SU-DHL-6 (cell line): ENCODE data around the gene CPSF6.
"Not testable (repeated sequence)": the region's sequence is repeated elsewhere in the genome, so short reads cannot be mapped to it uniquely, and the experiment has no call there.

Experiments used
- H2AFZ ChIP-seq: fragments of 200-600 bp; sonication (generic); 2 replicates; pipeline ENCODE4 v1.6.1; 2014; ENCODE audit warnings: low read depth, mild to moderate bottlenecking, moderate library complexity, mixed read lengths, antibody characterized with exemption, low read length; ENCODE audit not compliant: severe bottlenecking
- H3F3A ChIP-seq: fragments of 200-600 bp; shearing (Covaris generic); 2 replicates; pipeline ENCODE4 v1.6.0; 2016; ENCODE audit warnings: antibody characterized with exemption, mild to moderate bottlenecking; ENCODE audit not compliant: insufficient read depth
- H3K27ac ChIP-seq: fragments of 200-600 bp; sonication (generic); 2 replicates; pipeline ENCODE4 v1.5.1; 2016; ENCODE audit warnings: low read depth, mild to moderate bottlenecking, low read length, moderate library complexity, mixed read lengths
- H3K27me3 ChIP-seq: fragments of 200-600 bp; sonication (generic), shearing (Covaris generic); 2 replicates; pipeline ENCODE4 v1.6.0; 2014; ENCODE audit warnings: mild to moderate bottlenecking, low read length
- H3K36me3 ChIP-seq: fragments of 200-600 bp; sonication (generic); 2 replicates; pipeline ENCODE4 v1.6.1; 2014; ENCODE audit warnings: mild to moderate bottlenecking, low read length, mixed read lengths
- H3K4me2 ChIP-seq: fragments of 300-600, 200-600 bp; shearing (Covaris generic), sonication (generic); 2 replicates; pipeline ENCODE4 v1.6.0; 2014; ENCODE audit warnings: low read length, low read depth, mild to moderate bottlenecking; ENCODE audit not compliant: poor library complexity, severe bottlenecking
- H3K4me3 ChIP-seq: fragments of 200-600 bp; sonication (generic); 2 replicates; pipeline ENCODE4 v1.5.1; 2014; ENCODE audit warnings: antibody characterized with exemption, low read length, mild to moderate bottlenecking, mixed read lengths; ENCODE audit not compliant: insufficient read depth, poor library complexity, severe bottlenecking
- H3K79me2 ChIP-seq: fragments of 200-600 bp; sonication (generic); 2 replicates; pipeline ENCODE4 v1.6.1; 2014; ENCODE audit warnings: mild to moderate bottlenecking, low read length, moderate library complexity; ENCODE audit not compliant: insufficient read depth
- H3K9ac ChIP-seq: fragments of 200-600 bp; sonication (generic); 2 replicates; pipeline ENCODE4 v1.7.0; 2014; ENCODE audit warnings: mild to moderate bottlenecking, low read length
- H3K9me2 ChIP-seq: fragments of 200-600 bp; sonication (generic); replicated peaks from 2 replicates; pipeline ENCODE4 v1.6.1; 2014; ENCODE audit warnings: low read length; ENCODE audit not compliant: insufficient read depth
- H3K9me3 ChIP-seq: fragments of 200-600 bp; sonication (generic); 2 replicates; pipeline ENCODE4 v1.6.1; 2014; ENCODE audit warnings: low read length, mixed read lengths; ENCODE audit not compliant: insufficient read depth
- H4K20me1 ChIP-seq: fragments of 200-600 bp; sonication (generic); 2 replicates; pipeline ENCODE4 v1.6.1; 2014; ENCODE audit warnings: low read depth, mild to moderate bottlenecking, antibody characterized with exemption, low read length, moderate library complexity, mixed read lengths
- EZH2phosphoT487 ChIP-seq: fragments of 200-600 bp; sonication (generic), shearing (Covaris generic); conservative IDR thresholded peaks from 2 replicates; pipeline ENCODE4 v1.6.1; 2018; ENCODE audit warnings: mild to moderate bottlenecking, antibody characterized with exemption, low read length, moderate library complexity, mixed read lengths
- TF ChIP-seq, protein P1 (sequence below): fragments of 200-600 bp; sonication (generic); IDR thresholded peaks from one replicate; pipeline ENCODE4 v1.5.1; 2017; ENCODE audit warnings: antibody characterized with exemption, mild to moderate bottlenecking, low read length, moderate library complexity; ENCODE audit not compliant: insufficient read depth, poor library complexity, severe bottlenecking

The CPSF6 gene

DNA sequence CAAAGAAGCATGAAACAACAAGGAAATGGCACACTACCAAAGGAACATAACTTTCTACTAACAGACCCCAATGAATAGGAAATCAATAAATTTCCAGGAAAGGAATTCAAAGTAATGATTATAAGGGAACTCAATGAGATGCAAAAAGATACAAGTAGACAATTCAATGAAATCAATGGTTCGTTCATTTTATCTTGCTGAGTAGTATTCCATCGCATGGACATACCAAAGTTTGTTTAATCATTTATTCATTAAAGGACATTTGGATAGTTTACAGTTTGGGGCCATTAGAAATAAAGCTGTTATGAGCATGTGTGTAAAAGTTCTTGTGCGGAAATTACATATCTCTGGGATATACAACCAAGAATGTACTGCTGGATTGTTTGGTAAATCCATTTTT lies 73.8 kb downstream of the CPSF6 start:
- Histone ChIP-seq H3K27ac (no peak overlapping the region), H3K4me2 (no peak overlapping the region), H3K9me2 (no peaks in the 10 kb centered on the region), H3F3A (no peaks in the 10 kb centered on the region), H4K20me1 (no peaks in the 10 kb centered on the region), H3K79me2 (no peaks in the 10 kb centered on the region), H3K9ac (no peak overlapping the region), H3K9me3 (no peaks in the 10 kb centered on the region), H3K27me3 (no peaks in the 10 kb centered on the region), H3K4me3 (no peak overlapping the region), H2AFZ (no peak overlapping the region), H3K36me3 (no peaks in the 10 kb centered on the region)
- TF ChIP-seq, protein P1, sequence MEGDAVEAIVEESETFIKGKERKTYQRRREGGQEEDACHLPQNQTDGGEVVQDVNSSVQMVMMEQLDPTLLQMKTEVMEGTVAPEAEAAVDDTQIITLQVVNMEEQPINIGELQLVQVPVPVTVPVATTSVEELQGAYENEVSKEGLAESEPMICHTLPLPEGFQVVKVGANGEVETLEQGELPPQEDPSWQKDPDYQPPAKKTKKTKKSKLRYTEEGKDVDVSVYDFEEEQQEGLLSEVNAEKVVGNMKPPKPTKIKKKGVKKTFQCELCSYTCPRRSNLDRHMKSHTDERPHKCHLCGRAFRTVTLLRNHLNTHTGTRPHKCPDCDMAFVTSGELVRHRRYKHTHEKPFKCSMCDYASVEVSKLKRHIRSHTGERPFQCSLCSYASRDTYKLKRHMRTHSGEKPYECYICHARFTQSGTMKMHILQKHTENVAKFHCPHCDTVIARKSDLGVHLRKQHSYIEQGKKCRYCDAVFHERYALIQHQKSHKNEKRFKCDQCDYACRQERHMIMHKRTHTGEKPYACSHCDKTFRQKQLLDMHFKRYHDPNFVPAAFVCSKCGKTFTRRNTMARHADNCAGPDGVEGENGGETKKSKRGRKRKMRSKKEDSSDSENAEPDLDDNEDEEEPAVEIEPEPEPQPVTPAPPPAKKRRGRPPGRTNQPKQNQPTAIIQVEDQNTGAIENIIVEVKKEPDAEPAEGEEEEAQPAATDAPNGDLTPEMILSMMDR: no peak
- no peak for TF ChIP-seq EZH2phosphoT487

DNA sequence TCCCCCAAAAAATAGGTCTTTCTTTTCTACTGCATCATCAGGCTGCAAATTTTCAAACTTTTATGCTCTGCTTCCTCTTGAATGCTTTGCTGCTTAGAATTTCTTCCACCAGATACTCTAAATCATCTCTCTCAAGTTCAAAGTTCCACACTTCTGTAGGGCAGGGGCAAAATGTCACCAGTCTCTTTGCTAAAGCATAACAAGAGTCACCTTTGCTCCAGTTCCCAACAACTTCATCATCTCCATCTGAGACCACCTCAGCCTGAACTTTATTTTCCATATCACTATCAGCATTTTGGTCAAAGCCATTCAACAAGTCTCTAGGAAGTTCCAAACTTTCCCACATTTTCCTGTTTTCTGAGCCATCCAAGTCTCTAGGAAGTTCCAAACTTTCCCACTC lies 77.4 kb downstream of the CPSF6 start:
- H3F3A ChIP-seq, H3K79me2 ChIP-seq, H3K4me3 ChIP-seq, H3K27ac ChIP-seq, H3K9me2 ChIP-seq, H3K4me2 ChIP-seq, H2AFZ ChIP-seq, H3K9ac ChIP-seq, H3K9me3 ChIP-seq, H4K20me1 ChIP-seq, H3K27me3 ChIP-seq, H3K36me3 ChIP-seq: not testable (repeated sequence)

- H3K9me3 ChIP-seq, H3F3A ChIP-seq, H3K36me3 ChIP-seq, H2AFZ ChIP-seq, H3K79me2 ChIP-seq, H3K4me3 ChIP-seq, H3K27me3 ChIP-seq, H4K20me1 ChIP-seq, H3K4me2 ChIP-seq, H3K9ac ChIP-seq, H3K9me2 ChIP-seq, H3K27ac ChIP-seq: not testable (repeated sequence)
These were observed 77.9 kb downstream of the CPSF6 start for GRCh38 chr12:69317233-69317632.

DNA sequence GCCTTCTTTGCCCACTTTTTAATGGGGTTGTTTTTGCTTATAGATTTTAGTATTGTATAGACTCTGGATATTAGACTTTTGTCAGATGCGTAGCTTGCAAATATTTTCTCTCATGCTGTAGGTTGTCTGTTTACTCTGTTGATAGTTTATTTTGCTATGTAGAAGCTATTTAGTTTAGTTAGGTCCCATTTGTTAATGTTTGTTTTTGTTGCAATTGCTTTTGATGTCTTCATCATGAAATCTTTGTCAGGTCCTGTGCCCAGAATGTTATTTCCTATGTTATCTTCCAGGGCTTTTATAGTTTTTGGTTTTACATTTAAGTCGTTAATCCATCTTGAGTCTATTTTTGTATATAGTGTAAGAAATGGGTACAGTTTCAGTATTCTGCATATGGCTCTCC lies 78.9 kb downstream of the CPSF6 start:
- H3F3A ChIP-seq: no peaks in the 10 kb centered on the region
- H2AFZ ChIP-seq: no peak overlapping the region
- H3K9me2 ChIP-seq: no peaks in the 10 kb centered on the region
- no peak overlapping the region for H3K4me2 ChIP-seq
- H3K9me3 ChIP-seq: no peaks in the 10 kb centered on the region; the same call in 1 of the 2 replicates
- H3K79me2 ChIP-seq: no peaks in the 10 kb centered on the region
- H3K4me3 ChIP-seq: no peak overlapping the region
- TF ChIP-seq, protein P1: no peak
- TF ChIP-seq EZH2phosphoT487: no peak
- H3K27me3 ChIP-seq: no peaks in the 10 kb centered on the region
- no peaks in the 10 kb centered on the region for H4K20me1 ChIP-seq
- no peak overlapping the region for H3K9ac ChIP-seq
- H3K27ac ChIP-seq: no peak overlapping the region
- H3K36me3 ChIP-seq: no peaks in the 10 kb centered on the region; the same call in 1 of the 2 replicates
